NCI-H748 (cell line): ENCODE results near the gene ROR1.

Experiments used
- DNase-seq: peaks from one replicate; lab custom pipeline; 2025; ENCODE audit not compliant: unreplicated experiment; lab: John Stamatoyannopoulos, UW

ROR1 gene

DNA sequence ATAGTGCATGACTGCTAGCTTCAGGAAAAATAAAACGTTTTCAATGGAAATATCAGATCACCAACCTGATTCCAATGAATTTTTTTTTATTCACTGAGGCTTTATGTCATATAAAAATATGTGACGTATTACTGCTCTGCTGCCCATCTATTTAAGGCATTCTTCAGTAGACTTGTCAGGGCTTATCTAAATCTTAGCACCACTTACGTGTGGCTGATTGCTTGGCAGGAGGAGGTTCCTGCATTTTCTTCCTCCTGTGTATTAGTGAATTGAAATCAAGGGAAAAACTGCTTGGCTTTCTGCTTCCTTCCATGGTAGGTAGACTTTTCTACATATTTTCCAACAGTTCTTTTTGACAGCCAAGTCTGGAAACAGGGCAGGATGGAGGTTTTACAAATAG, 80.3 kb downstream of the ROR1 start:
- DNase-seq = no peak

DNA sequence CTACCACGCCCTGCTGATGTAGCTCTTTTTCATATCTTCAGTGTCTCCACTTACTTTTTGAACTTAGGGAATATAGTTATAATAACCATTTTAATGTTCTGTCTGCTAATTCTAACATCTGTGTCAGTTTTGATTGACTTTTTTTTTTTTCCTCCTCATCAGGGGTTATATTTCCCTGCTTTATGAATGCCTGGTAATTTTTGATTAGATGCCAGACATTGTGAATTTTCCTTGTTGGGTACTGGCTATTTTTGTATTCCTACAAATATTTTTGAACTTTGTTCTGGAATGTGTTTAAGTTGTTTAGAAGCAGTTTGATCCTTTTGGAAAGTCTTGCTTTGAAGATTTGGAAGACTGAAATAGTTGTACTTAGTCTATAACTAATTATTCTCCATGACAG, 82.1 kb downstream of the ROR1 start:
- DNase-seq = no peak

DNA sequence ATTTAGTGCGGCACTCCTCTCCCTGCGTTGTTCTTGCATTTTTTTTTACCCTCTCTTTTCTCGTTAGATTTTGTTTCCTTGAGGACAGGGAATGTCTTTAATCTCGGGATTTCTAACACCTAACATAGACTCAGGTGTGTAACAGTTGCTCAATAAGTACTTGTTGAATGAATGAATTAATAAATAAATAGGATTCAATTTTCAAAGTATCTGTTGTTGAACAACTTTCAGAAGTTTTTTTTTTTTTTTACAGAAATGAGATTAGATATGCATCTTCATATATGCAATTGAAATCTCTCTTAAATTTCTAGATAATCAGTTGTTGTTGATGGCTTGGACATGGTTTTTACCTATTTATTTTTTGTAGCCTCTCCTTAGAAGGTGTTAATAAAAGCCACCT, 83.1 kb downstream of the ROR1 start:
- DNase-seq = no peak

DNA sequence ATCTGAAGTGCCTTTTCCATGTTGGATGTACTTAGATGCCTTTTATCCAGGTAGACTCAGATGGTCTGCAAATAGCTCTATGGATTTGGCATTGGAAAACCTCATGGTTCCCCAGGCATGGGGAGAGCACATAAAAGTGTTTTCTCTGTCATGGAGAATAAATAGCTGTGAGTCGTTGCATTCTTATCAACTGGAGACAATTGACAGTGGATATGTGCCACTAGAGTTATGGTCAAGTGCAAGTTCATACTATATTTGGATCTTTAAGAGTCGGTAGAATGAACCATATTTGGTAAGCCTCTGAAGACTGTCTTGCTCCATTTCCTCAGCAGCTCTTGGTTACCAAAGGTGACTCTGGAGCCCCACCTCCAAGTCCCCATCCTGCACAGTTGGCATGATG, 83.7 kb downstream of the ROR1 start:
- DNase-seq = no peak

DNA sequence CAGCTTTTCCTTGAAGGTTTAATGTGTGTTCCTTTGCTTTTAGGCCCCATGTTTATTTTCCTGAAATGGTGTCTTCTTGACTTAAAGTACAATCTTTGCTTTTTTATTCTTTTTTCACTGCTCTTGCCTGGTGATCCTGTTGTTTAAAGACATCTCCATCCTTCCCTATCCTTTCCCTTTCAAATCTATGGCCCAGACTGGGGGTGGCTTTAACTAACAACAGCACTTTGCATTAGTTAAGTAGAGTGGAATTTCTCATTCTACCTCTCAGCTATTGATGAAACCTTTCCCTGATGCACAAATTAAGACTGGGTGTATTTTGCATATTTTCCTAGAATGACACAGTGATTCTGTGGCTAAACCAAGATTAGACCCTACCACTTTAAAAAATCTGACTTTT, 84.3 kb downstream of the ROR1 start:
- DNase-seq = no peak

DNA sequence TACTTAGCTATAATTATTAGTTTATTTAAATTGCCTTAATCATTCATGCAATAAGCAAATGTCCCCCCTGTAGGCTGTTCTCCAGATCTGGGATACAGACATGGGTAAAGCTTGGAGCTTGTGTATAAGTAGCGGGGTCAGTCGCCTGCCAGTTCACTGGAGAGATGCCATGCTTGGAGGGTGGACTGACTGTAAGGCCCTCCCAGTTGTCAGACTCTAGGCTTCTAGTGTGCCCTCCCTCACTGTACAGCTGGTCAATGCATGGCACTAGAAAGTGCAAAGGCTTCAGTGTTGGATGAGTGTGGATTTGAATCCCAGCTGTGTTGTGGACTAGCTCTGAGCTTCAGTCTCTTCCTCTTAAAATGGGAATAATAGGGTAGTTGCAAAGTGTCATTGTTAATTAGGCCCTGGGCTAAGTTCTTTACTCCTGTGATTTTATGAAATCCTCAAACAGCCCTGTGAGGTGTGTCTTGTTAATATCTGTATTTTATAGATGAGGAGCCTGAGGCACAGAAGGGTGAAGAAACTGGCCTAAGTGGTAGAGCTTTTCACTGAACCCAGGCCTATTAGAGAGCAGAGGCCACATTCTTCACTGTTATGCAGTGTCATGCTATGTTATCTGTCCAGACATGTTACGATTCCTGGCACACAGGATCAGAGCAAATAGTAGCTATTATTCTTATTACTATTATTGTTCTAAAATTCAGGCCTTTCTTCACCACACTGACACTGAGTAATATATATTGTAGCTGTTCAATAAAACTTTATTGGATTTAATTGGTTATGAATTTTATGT, 85.9 kb downstream of the ROR1 start:
- no peak for DNase-seq

DNA sequence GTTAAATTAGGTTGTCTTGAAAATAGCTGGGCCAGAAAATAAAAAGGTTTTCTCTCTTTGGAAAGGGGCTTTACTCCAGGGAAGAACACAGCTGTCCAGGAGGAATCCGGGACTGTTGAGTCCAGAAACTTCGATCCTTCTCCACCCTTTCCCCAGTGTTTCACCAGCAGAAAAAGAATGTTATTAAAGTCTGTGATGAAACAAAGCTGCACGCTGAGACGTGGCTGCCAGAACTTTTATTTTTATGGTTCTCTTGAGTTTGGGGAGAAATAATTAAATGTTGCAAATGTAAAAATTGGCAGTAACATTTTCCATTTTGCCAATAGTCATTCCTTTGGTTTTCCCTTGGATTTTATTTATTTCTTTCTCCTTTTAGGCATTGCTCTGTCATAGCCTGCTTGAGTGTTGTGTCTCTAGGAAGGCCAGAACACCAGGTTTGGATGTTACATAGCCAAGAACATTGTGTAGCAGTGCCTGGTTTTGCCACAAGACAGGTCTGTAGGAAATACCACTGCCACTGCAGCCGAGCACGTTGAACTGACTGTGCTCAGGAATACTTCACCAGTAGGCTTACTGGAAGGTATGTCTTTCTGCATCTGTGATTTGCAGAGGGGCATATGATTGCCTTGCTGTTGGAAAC, 87.4 kb downstream of the ROR1 start:
- DNase-seq = no peak

DNA sequence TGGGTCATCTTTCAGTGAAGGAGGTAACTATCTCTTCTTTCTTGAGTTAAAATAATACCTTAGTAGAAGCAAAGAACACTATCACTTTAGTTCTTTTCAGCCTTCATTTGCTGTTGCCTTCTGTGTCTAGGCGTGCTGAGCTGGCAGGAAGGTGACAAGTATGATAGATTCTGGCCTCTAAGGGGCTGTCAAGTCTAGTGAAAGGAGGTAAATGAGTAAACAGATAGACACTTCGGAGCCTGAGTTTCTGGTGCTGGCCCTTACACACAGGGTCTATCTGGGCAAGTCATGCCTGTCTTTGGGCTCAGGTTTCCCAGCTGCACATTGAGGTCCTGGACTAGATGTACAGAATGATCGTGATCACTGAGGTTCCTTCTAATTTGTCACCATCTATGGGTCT, 89.3 kb downstream of the ROR1 start:
- no peak for DNase-seq

DNA sequence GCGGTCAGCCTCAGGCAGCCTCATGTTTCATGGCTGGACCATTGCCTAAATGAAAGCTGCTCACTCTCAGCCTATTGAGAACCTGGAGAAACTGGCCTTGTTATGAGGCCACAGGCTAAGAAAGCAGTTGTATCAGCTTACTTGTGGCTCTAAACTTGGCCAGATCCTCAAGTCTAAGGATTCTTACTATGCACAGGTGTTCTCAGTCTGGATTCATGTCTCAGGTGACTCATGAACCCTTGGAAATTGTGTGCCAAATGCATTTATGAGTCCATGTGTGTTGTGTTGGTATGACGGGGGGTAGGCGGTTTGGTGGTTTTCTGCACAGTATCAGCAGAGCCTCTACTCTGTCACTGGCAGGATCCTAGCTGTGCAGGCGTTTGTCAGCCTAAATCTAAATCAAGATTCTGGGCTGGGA, 90.4 kb downstream of the ROR1 start:
- no peak for DNase-seq

DNA sequence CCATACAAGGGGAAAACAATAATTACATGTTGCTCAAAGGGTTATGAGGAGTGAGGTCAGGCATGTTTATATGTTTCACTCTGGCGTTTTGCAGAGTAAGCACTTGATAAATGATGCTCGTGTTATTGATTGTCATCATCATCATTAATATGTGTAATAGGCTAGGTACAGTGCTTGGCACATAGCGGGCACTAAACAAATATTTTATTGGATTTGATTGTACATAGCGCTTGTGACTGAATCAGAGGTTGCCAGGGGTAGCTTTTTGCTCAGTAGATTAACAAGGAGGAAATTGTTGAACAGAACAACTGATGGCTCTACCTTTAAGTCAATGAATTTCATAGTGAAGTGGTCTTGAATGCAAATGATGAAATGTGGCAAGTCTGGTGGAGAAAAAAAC, 91.7 kb downstream of the ROR1 start:
- no peak for DNase-seq

DNA sequence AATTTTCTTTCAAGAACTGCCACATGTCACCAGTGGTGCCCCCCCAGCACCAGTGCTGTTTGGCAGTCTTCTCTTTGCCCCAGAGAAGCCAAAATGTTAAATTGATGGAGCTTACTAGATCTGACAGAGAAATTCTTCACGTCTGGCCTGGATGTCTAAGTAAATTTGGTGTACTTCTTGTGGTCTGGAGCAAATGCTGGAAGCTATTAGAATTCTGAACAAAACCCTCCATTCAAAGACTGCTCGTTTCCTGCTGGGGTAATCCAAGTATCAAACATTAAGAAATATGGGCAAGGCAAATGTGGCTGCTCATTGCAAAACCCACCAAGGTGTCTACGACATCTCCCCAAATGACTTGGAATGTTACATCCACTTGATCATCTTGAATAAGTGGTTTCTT, 92.3 kb downstream of the ROR1 start:
- no peak for DNase-seq

DNA sequence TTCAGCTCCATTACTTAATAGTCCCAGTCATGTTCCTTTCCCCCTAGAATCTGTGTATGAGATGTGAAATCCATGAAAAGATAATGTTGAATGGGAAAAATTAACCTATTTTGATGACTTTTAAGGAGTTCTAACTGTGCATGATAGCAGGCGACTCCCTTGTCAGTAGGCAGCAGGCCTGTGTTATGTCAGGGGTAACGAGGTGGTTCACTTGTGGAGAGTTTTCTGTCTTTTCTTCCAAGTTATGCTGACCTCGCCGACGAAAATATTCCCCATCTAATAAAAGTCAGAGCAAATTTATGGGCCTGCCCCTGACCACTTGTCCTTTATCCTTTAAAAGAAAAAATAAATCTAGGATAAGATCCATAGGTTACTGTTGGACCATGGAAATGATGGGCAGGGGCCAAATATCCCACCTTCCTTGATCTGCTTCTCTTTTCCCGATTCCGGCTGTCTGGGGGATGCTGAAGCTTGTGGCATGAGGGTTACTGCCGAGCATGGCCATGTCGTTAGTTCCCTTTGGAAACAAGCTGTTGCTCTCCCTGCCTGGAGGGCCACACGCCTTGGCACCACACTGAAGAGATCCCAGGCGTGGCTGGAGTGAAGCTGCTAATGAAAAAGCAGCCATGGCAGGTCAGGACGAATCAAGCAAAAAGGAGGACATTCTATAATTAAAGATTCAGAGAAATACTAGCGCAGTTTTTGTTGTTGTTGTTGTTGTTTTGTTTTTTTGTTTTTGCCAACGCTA, 93.8 kb downstream of the ROR1 start:
- DNase-seq = no peak

DNA sequence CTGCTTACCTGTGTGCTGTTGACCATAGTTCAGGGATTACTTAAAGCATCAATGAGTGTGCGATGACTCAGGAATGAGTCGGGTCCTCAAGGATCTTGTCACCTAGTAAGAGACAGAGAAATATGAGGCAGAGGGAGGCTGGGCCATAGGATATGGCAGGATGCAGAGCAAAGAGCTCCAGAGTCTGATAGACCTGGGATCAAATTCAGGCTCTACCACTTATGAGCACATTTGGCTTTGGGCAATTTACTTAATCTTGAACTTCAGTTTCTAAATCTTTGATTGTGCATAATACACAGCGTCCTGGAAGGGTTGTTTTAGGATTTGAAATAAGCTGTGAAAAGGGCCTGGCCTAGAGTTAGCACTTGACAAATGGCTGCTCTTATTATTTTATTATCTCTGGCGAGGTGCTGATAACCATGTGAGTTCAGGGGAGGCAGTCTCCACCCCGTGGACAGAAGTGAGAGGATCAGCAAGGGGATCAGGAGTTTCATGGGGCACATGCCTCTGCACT, 94.5 kb downstream of the ROR1 start:
- no peak for DNase-seq

DNA sequence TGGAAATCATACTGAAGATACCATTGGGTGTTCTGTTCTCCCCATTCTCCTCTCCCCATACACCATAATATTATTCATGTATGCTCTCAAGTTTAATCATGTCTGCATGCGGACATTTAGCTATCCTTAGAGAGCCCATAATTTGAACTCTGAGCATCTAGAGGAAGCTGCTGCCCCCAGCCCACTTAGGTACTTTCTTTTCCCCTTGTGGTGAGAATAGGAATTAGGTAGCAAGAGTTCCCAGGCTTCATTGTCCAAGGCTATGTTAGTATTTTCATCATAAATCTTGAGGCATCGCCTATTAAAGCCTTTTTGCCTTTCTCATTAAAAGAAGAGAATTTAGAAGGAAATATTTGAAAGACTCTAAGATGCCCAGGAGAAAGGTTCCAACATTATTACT, 96.3 kb downstream of the ROR1 start:
- DNase-seq = no peak

DNA sequence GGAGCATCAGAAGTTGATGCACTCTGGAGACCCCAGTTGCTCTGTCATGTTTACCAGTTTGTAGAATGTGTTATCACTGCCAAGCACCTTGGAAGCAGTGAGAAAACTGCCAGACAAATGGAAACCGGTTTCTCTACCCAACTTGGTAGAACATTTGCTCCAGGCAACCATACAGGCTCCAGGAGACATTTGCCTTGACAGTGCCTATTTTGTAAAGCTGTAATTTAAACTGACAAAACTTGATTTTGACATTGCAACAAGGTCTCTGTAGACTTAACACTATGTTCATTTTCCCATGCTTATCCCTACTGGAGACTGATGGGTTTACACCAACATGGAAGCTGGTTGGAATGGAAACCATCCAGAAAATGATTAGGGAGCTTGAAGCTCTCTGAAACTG, 97.6 kb downstream of the ROR1 start:
- no peak for DNase-seq

DNA sequence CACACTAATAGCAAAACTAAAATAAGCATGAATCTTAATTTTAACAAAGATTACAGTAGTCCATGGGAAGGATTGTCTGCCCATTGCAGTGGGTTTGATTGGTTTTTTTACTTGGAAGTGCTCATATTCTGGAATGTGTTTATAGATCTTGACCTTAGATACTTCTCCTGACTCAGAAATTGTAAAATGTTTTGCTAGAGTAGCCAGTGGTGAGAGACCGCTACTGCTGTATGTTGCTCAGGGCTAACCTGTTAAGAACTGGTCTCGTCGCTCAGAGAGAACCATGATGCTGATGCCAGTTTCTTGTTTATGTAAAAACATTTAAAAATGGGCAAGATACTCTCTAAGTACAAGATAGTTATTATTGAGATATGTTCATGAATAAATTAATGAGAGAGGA, 99.9 kb downstream of the ROR1 start:
- no peak for DNase-seq

DNA sequence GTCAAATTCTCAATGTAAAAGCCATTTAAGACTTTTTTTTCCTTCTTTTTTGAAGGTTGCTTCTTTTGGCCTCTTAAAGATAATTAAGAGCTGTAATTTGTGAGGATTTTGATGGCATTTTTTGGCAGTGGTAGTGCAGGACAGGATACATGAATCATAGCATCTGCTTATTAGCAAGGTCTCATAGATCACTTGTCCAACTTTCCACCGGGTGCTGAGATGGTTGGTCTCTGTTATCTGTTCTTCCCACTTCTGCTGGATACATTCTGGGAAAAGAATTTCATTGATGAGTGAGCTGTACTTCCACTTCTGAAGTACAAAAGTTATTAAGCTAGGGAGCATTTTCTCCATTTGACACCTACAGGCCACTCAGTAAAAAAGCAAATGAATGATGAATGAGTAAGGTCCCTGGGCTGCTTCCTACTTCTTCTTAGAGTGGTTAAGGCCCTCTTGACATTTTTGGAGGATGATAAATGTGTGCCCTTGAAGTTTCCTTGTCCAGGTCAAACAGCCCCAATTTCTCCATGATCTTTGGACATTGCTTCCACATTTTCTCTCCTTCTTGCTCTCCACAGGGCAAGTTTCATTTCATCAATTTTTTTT, 100.6 kb downstream of the ROR1 start:
- DNase-seq = no peak

DNA sequence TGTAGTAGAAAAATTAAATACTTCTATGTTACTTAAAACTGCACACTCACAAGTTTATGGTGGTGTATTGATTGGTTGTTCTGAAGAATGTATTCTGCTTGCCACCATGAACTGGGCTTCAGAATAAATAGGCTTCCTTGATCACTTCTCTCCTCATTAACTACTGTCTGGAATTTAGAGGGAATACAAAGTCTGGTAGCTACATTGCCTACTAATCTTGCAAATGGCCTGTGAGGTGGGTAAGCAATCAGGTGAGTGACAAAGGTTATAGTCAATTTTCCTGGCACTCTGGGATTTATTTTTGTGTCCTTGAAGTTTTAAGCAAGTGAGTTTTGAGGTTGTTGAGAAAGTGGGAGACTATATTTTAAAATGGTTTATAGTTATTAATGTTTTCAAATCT, 101.8 kb downstream of the ROR1 start:
- DNase-seq = no peak

DNA sequence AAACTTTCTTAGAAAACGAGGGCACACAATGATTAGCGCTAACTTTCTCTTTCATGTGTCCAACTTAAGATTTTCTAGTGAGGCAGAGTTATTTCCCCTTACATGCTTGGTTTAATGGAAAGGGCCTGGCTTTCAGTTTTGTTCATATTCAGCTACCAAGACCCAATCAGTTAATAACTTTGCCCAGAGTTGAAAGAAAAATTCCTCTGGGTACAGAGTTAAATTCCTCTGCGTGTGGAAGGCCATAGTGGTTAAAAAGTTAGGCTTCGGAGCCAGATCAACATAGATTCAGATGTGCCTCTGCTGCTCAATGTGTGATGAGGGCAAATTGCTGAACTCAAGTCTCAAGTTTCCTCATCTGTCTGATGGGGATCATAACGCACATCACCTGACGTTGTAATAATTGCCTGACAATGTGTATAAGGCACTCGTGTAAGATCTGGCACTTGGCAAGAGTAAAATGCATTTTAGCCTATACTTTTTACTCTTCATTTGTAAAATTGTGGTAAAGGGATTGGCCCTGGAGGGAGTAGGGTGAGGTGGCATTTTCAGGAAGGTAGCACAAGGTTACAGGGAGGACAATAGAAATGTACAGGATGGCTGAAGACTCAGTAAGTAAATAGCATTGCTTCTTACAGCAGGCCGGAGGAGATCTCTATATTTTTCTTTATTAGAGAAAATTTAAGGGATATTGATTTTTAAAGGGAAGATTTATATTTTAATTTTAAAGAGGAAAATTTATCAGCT, 103.4 kb downstream of the ROR1 start:
- DNase-seq = no peak

DNA sequence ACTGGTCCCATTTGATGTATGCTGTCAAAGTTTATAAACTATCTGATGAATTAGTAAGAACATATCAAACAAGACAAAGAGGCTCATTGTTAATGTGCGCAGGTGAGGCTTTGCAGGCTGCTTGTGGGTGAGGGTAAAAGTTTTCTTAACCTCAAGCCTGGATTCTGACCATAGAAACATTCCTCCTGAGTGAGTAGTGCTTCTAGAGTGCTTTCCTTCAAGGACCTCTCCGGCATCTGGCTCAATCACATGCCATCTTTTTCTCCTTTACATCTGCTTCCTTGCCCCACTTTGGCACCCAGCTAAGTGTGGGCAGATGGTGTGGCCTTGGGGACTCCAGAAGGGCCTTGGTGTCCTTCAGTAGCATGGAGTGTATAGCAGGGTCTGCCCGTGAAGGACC, 104.0 kb downstream of the ROR1 start:
- DNase-seq = no peak

DNA sequence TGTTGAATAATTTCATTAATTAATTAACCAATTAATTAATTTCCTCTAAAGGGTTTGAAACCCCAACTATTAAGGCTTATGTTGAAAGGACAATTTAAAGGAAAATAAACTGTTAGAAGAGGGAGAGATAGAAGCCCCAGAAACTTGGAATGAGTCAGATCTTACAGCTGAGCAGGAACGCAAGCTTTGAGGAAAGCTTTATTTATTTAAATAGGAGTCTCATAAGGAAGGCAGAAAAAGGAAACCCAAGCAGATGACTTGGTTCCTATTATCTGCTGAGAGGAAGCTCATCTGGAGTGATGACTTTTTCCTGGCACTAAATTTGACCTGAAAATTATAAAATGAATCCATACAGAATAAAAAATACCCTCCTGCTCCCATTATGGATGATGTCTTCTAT, 105.1 kb downstream of the ROR1 start:
- no peak for DNase-seq
